ENCODE measurements around the gene SPN.
"Not testable (repeated sequence)": the region's sequence is repeated elsewhere in the genome, so short reads cannot be mapped to it uniquely, and the experiment has no call there.

Gene SPN

DNA sequence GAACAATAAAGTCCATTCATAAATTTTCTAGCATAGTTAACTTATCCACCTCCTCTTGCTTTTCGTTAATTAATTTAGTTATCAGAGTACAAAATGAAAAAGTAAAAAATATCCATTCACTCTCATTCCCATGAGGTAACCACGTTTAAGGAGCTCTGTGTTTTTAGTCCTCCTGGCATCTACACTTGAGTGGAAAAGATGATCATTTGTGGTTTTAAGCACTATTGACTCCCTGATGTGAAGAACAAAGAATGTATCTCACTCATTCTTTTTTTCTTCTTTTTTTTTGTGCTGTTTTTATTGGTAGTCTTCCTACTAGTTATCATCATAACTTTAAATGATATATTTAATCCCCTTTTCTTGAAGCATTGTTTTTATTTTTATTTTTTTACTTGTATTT is 42.0 kb downstream of the SPN start:
- no peak for TF ChIP-seq POLR2AphosphoS5 (IDR thresholded peaks at IDR 0.05; ENCODE audit: low read depth, low read length)
- TF ChIP-seq POU2F2 (IDR thresholded peaks at IDR 0.05; ENCODE audit: low read depth, low read length): no peak
- TF ChIP-seq TAF1 (IDR thresholded peaks at IDR 0.05; ENCODE audit: low read depth, low read length): no peak
- no peak for TF ChIP-seq PAX5 (IDR thresholded peaks at IDR 0.05; ENCODE audit: insufficient read depth, low read length, severe bottlenecking)
- no peak for TF ChIP-seq POLR2A (IDR thresholded peaks at IDR 0.05; ENCODE audit: low read depth, low read length)
- TF ChIP-seq SPI1 (IDR thresholded peaks at IDR 0.05; ENCODE audit: low read depth, low read length): no peak
- FAIRE-seq (no peak), DNase-seq (ENCODE audit: insufficient read length, low spot score) (no peak)

DNA sequence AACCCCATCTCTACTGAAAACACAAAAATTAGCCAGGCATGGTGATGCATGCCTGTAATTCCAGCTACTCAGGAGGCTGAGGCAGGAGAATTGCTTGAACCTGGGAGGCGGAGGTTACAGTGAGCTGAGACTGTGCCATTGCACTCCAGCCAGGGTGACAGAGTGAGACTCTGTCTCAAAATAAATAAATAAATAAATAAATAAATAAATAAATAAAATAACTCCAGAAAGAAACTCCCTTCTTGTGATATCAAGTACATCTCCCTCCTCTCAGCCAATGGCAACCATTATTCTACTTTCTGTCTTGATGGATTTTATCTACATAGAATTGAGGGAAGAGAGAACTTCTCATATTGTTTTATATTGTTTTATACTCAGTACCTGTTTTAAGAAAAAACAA is 44.1 kb downstream of the SPN start:
- not testable (repeated sequence) for FAIRE-seq; DNase-seq (ENCODE audit: insufficient read length, low spot score)

DNA sequence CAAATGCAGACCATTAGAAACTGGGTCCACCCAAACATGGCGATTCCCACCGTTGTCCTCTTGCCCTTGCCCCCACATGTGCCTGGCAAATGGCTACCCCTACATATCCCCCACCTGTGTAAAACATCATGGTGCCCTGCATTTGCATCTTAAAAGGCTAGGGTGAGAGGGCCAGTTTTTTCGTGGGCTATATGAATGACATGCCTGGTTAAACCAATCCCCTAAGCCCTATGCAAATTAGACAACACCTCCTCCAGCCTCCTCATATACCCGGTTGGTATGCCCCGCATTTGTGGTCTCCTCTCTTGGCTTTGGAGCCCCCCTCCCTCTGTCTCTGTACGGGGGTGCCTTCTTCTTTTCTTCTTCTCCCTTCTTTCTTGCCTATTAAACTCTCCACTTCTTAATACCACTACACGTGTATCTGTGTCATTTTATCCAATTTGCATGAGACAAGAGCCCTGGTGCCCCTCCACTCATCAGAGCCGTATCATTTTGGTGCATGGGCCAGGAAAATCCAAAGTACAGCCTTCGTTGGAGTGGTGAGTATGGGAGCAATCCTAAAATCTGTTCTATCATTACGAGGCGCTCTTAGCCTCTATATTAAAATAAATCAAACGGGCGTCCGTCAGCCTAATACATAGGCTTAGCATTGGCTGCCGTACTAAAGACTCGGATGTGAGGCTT is 46.0 kb downstream of the SPN start:
- DNase-seq (ENCODE audit: insufficient read length, low spot score): no peak
- no peak for FAIRE-seq
- no peak for TF ChIP-seq TAF1 (IDR thresholded peaks at IDR 0.05; ENCODE audit: low read depth, low read length)
- TF ChIP-seq POU2F2 (IDR thresholded peaks at IDR 0.05; ENCODE audit: low read depth, low read length): 0 out of 2 replicates have a peak, but pooled peaks have one; percentile 42

DNA sequence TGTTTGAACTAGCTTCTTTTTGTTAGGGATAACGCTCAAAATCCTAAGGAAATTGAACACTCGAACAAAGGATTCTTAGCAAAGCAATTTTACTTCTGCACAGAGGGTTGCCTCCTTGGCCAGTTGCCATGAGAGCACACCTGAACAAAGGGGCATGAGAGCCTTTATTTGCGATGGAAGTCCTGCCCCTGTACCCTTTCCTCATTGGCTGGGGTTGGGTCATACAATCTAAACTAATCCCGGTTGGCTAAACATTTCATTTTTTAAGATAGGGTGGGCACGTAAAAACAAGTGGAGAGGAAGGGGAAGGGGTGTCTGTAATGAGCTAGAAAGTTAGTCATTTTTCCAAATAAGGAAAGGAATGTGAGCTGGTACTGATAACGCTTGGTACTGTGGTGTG is 46.6 kb downstream of the SPN start:
- FAIRE-seq; DNase-seq (ENCODE audit: insufficient read length, low spot score): not testable (repeated sequence)

DNA sequence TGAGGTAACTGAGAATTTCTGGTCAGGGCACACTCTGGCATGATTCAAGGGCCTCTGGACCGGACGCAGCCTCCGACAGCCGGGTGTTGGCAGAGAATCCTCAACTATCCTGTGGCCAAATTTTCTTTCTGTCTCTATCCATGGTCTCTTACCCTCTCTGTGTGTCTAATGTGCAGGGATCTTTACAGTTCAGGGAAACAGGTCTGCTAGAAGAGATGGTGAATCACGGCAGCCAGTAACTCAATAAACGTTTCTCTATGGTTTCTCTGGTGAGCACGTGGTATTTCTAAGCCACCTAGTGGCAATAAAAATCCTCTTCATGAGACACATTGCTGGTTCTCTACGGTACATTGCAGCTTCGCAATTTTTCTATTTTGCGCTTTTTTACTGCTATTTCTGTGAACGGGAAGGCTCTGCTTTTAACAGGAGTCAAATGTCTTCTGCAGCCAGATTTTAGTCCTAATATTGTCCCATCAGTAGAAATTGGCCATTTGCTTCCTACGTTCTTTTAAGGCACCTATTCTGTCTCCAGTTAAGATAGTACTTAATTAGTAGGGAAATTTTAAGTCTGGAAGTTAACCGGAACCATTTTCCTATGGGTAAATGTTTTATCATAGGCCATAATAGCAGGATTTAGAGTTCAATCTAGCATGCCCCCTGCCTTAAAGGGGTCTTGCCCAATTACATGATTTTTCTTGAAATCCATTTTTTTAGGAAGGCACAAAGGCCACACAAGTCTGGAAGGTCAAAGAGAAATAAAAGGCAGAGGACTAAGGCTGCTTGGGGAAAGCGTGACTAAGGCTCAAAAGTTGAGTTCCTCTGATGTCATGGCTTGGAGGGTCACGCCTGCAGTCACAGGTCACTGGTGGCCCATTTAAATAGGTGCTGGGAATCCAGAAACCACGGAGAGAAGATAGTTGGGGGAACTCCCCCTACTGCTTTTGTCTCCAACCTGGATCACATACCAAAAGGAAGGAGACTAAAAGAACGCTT is 47.5 kb downstream of the SPN start:
- no peak for DNase-seq (ENCODE audit: insufficient read length, low spot score)
- TF ChIP-seq POU2F2 (IDR thresholded peaks at IDR 0.05; ENCODE audit: low read depth, low read length) (no peak), POLR2AphosphoS5 (IDR thresholded peaks at IDR 0.05; ENCODE audit: low read depth, low read length) (no peak), TAF1 (IDR thresholded peaks at IDR 0.05; ENCODE audit: low read depth, low read length) (no peak), PAX5 (IDR thresholded peaks at IDR 0.05; ENCODE audit: insufficient read depth, low read length, severe bottlenecking) (no peak), POLR2A (IDR thresholded peaks at IDR 0.05; ENCODE audit: low read depth, low read length) (no peak), SPI1 (IDR thresholded peaks at IDR 0.05; ENCODE audit: low read depth, low read length) (no peak)
- FAIRE-seq: peak; percentile 82

DNA sequence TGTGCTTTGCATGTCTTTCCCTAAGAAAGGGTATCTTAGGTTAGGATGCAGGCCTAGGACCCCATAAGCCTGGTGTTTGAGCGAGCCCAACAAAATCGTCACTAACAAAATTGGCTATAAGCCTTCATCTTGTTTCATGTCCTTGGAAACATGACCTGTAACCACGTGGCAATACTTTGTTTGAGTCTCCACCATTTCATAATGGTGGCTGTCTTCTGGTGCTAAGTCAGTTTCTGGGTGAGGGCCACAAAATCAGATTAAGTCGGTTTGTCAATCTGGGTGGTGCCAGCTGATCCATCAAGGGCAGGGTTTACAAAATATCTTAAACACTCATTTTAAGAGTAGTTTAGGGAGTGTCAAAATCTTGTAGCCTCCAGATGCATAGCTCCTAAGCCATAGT is 49.8 kb downstream of the SPN start:
- TF ChIP-seq PAX5 (IDR thresholded peaks at IDR 0.05; ENCODE audit: insufficient read depth, low read length, severe bottlenecking) (no peak), TAF1 (IDR thresholded peaks at IDR 0.05; ENCODE audit: low read depth, low read length) (no peak), POLR2A (IDR thresholded peaks at IDR 0.05; ENCODE audit: low read depth, low read length) (no peak), SPI1 (IDR thresholded peaks at IDR 0.05; ENCODE audit: low read depth, low read length) (no peak), POU2F2 (IDR thresholded peaks at IDR 0.05; ENCODE audit: low read depth, low read length) (no peak), POLR2AphosphoS5 (IDR thresholded peaks at IDR 0.05; ENCODE audit: low read depth, low read length) (no peak)
- FAIRE-seq: no peak
- DNase-seq (ENCODE audit: insufficient read length, low spot score): no peak

DNA sequence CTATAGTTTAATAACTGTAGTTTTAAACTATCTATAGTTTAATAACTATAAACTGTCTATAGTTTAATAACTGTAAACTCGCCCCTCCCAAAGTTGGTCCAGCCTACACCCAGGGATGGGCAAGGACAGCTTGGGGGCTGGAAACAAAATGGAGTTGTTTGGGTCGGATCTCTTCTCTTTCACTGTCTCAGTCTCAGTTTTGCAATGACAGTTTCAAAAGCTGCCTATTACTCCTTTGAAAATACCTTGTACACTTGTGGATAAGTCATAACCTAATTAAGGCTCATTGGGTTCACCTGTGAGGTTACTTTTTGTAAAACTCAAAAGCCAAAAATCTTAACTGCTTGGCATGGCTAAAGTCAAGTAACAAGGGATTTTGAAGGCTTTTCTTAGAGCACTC is 51.3 kb downstream of the SPN start:
- FAIRE-seq (no peak), DNase-seq (ENCODE audit: insufficient read length, low spot score) (no peak)
- TF ChIP-seq POLR2A (IDR thresholded peaks at IDR 0.05; ENCODE audit: low read depth, low read length): no peak
- no peak for TF ChIP-seq SPI1 (IDR thresholded peaks at IDR 0.05; ENCODE audit: low read depth, low read length)
- no peak for TF ChIP-seq POU2F2 (IDR thresholded peaks at IDR 0.05; ENCODE audit: low read depth, low read length)
- TF ChIP-seq POLR2AphosphoS5 (IDR thresholded peaks at IDR 0.05; ENCODE audit: low read depth, low read length): no peak
- no peak for TF ChIP-seq TAF1 (IDR thresholded peaks at IDR 0.05; ENCODE audit: low read depth, low read length)
- TF ChIP-seq PAX5 (IDR thresholded peaks at IDR 0.05; ENCODE audit: insufficient read depth, low read length, severe bottlenecking): no peak

DNA sequence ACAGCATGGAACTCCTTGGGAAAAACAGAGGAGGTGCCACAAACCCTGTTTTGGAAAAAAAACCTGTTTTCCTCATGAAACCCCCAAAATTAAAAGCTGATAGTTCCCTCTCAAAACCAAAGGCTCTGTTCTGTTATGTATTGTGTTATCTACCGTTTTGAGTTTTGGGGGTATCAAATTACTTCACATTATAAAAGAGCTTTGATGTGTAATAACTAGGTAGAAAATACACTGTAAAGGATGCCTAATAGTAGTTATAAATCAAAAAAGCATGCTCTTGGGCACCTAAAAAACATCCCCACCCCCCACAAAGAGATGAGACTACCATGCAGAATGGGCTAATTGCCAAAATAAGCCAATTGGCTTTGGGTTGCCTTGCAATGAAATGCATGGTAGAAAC is 51.9 kb downstream of the SPN start:
- DNase-seq (ENCODE audit: insufficient read length, low spot score) (no peak), FAIRE-seq (no peak)
- TF ChIP-seq POLR2AphosphoS5 (IDR thresholded peaks at IDR 0.05; ENCODE audit: low read depth, low read length): no peak
- TF ChIP-seq TAF1 (IDR thresholded peaks at IDR 0.05; ENCODE audit: low read depth, low read length): no peak
- no peak for TF ChIP-seq POLR2A (IDR thresholded peaks at IDR 0.05; ENCODE audit: low read depth, low read length)
- TF ChIP-seq PAX5 (IDR thresholded peaks at IDR 0.05; ENCODE audit: insufficient read depth, low read length, severe bottlenecking): no peak
- TF ChIP-seq SPI1 (IDR thresholded peaks at IDR 0.05; ENCODE audit: low read depth, low read length): no peak
- TF ChIP-seq POU2F2 (IDR thresholded peaks at IDR 0.05; ENCODE audit: low read depth, low read length): no peak

DNA sequence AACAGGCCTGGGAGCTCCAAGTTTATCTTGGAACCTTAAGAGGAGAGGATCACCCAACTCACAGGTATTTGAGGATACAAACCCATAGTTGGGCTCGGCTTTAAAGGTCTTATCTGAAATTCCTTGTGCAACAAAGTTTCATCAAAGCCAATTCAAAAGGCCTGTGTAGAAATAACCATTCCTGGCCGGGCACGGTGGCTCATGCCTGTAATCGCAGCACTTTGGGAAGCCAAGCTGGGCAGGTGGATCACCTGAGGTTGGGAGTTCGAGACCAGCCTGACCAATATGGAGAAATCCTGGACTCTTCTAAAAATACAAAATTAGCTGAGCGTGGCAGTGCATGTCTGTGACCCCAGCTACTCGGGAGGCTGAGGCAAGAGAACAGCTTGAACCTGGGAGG is 54.1 kb downstream of the SPN start:
- FAIRE-seq (no peak), DNase-seq (ENCODE audit: insufficient read length, low spot score) (no peak)
- no peak for TF ChIP-seq PAX5 (IDR thresholded peaks at IDR 0.05; ENCODE audit: insufficient read depth, low read length, severe bottlenecking)
- TF ChIP-seq TAF1 (IDR thresholded peaks at IDR 0.05; ENCODE audit: low read depth, low read length): no peak

DNA sequence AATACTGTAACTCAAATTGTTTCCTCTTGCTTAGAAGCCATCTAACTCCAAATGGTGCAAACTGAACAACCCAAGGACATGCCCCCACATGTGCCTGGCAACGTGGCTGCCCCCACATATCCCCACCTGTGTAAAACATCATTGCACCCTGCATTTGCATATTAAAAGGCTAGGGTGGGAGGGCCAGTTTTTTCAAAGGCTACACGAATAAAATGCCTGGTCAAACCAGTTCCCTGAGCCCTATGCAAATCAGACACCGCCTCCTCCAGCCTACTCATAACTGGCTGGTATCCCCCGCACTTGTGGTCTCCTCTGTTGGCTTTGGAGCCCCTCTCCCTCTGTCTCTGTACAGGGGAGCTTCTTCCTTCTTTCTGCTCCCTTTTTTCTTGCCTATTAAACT is 56.0 kb downstream of the SPN start:
- FAIRE-seq: no peak

More for the DNA sequence above, 56.0 kb downstream of the SPN start:
- no peak for DNase-seq (ENCODE audit: insufficient read length, low spot score)
- TF ChIP-seq POU2F2 (IDR thresholded peaks at IDR 0.05; ENCODE audit: low read depth, low read length): peak; percentile 79; the same call in 1 of the 2 replicates
- no peak for TF ChIP-seq POLR2A (IDR thresholded peaks at IDR 0.05; ENCODE audit: low read depth, low read length)
- no peak for TF ChIP-seq SPI1 (IDR thresholded peaks at IDR 0.05; ENCODE audit: low read depth, low read length)
- no peak for TF ChIP-seq PAX5 (IDR thresholded peaks at IDR 0.05; ENCODE audit: insufficient read depth, low read length, severe bottlenecking)
- no peak for TF ChIP-seq TAF1 (IDR thresholded peaks at IDR 0.05; ENCODE audit: low read depth, low read length)
- no peak for TF ChIP-seq POLR2AphosphoS5 (IDR thresholded peaks at IDR 0.05; ENCODE audit: low read depth, low read length)

All from GM12891 (cell line).